ENCODE measurements around the gene NMRK1. TPM values are rescaled to one million over a fixed set of nuclear protein-coding genes. Genes with fewer than 3 reads are reported as not detected.
A peak's percentile ranks its signal among the peaks of the same experiment; 100 is the strongest.

NMRK1 gene
- 22.0 TPM for total RNA-seq

- TF ChIP-seq CTCF (IDR thresholded peaks at IDR 0.05): peak in 1 of 3 experiments; percentile 3
- Histone ChIP-seq H3K36me3 (no peaks in the 10 kb centered on the region), H3K4me1 (peaks cover 6 to 22% of the 10 kb centered on the region in 2 donors), H3K27me3 (no peaks in the 10 kb centered on the region), H3K9me3 (no peaks in the 10 kb centered on the region), H3K4me3 (peak within 1 kb of the TSS; percentile 97 to 99), H3K27ac (peak within 1 kb of the TSS; percentile 92 to 96)
- intact Hi-C loops (cut with DNase I): loop anchor here (1.0 to 10.0 kb wide), 4 partner anchors 60 to 1304 kb away; partner anchors contain the start of genes C9orf40, CARNMT1, PCSK5 and RFK
- peak; percentile 82 to 97 for DNase-seq (ENCODE audit: low spot score in 2 of 2)
Observed at GRCh38 chr9:75087824-75088645, at the start of gene NMRK1, which contains the start of gene OSTF1. TSS of gene NMRK1 (minus strand) at chr9:75088155. CDS start at chr9:75083115, 5,040 bp downstream. TSS of gene OSTF1 (plus strand) at chr9:75088514. CDS start at chr9:75088693, 179 bp downstream.

GRCh38 chr9:75134495-75134894 lies 46.5 kb upstream of the NMRK1 start:
- TF ChIP-seq CTCF (IDR thresholded peaks at IDR 0.05): no peak
- Histone ChIP-seq H3K36me3 (peaks cover 26 to 52% of the 10 kb centered on the region in 2 donors), H3K27me3 (no peaks in the 10 kb centered on the region), H3K4me1 (no peaks in the 10 kb centered on the region), H3K9me3 (no peaks in the 10 kb centered on the region), H3K4me3 (no peak overlapping the region), H3K27ac (no peak overlapping the region)
- no peak for DNase-seq (ENCODE audit: low spot score in 2 of 2)
- intact Hi-C loops (cut with DNase I): no loop called here

- no peak for DNase-seq (ENCODE audit: low spot score in 2 of 2)
- H3K4me3 ChIP-seq: no peak overlapping the region
- peaks cover 29 to 53% of the 10 kb centered on the region in 2 donors for H3K36me3 ChIP-seq
- no peak for TF ChIP-seq CTCF (IDR thresholded peaks at IDR 0.05)
- no peaks in the 10 kb centered on the region for H3K4me1 ChIP-seq
- H3K9me3 ChIP-seq: no peaks in the 10 kb centered on the region
- H3K27ac ChIP-seq: no peak overlapping the region
- intact Hi-C loops (cut with DNase I): no loop called here
- H3K27me3 ChIP-seq: no peaks in the 10 kb centered on the region
Observed at GRCh38 chr9:75133396-75133795, 45.4 kb upstream of the NMRK1 start.

GRCh38 chr9:75132244-75132643 lies 44.3 kb upstream of the NMRK1 start:
- no peaks in the 10 kb centered on the region for H3K9me3 ChIP-seq
- no peak for TF ChIP-seq CTCF (IDR thresholded peaks at IDR 0.05)
- no peaks in the 10 kb centered on the region for H3K4me1 ChIP-seq
- H3K4me3 ChIP-seq: no peak overlapping the region
- no peak for DNase-seq (ENCODE audit: low spot score in 2 of 2)
- H3K27ac ChIP-seq: no peak overlapping the region
- peaks cover 25 to 41% of the 10 kb centered on the region in 2 donors for H3K36me3 ChIP-seq
- intact Hi-C loops (cut with DNase I): no loop called here
- no peaks in the 10 kb centered on the region for H3K27me3 ChIP-seq

GRCh38 chr9:75131700-75132099 lies 43.7 kb upstream of the NMRK1 start:
- no peak for DNase-seq (ENCODE audit: low spot score in 2 of 2)
- H3K27ac ChIP-seq: no peak overlapping the region
- H3K4me1 ChIP-seq: no peaks in the 10 kb centered on the region
- no peak overlapping the region for H3K4me3 ChIP-seq
- H3K9me3 ChIP-seq: no peaks in the 10 kb centered on the region
- TF ChIP-seq CTCF (IDR thresholded peaks at IDR 0.05): no peak
- intact Hi-C loops (cut with DNase I): no loop called here
- H3K36me3 ChIP-seq: peaks cover 20 to 36% of the 10 kb centered on the region in 2 donors
- H3K27me3 ChIP-seq: no peaks in the 10 kb centered on the region
